ENCODE results near the gene PORCN.

Gene PORCN

GRCh38 chrX:48508400-48509244 lies at the start of gene PORCN:
Gene PORCN, plus strand, starts transcription at chrX:48508992. Its CDS starts 829 bp downstream, at chrX:48509821.
- DNase-seq (ENCODE audit: low read depth): peak; percentile 71

GRCh38 chrX:48459483-48459882 lies 49.3 kb upstream of the PORCN start:
- DNase-seq (ENCODE audit: low read depth): no peak

- DNase-seq (ENCODE audit: low read depth): no peak
Measured at GRCh38 chrX:48460031-48460430, 48.8 kb upstream of the PORCN start.

- DNase-seq (ENCODE audit: low read depth): no peak
Measured at GRCh38 chrX:48460606-48461005, 48.2 kb upstream of the PORCN start.

- no peak for DNase-seq (ENCODE audit: low read depth)
Measured at GRCh38 chrX:48461830-48462229, 47.0 kb upstream of the PORCN start.

- DNase-seq (ENCODE audit: low read depth): no peak
Measured at GRCh38 chrX:48465336-48465933, 43.4 kb upstream of the PORCN start.

- no peak for DNase-seq (ENCODE audit: low read depth)
Measured at GRCh38 chrX:48466696-48467095, 42.1 kb upstream of the PORCN start.

GRCh38 chrX:48467281-48467761 lies 41.5 kb upstream of the PORCN start:
- DNase-seq (ENCODE audit: low read depth): no peak

- DNase-seq (ENCODE audit: low read depth): no peak
Measured at GRCh38 chrX:48468247-48468671, 40.5 kb upstream of the PORCN start.

GRCh38 chrX:48468693-48469691 lies 39.8 kb upstream of the PORCN start:
- peak; percentile 11 for DNase-seq (ENCODE audit: low read depth)

GRCh38 chrX:48470110-48470832 lies 38.5 kb upstream of the PORCN start, which contains the start of gene SLC38A5:
Gene SLC38A5, minus strand, starts transcription at chrX:48470260. Its CDS starts 2,336 bp downstream, at chrX:48467924.
- DNase-seq (ENCODE audit: low read depth): no peak

- no peak for DNase-seq (ENCODE audit: low read depth)
Measured at GRCh38 chrX:48470833-48471118, 38.0 kb upstream of the PORCN start.

- DNase-seq (ENCODE audit: low read depth): no peak
Measured at GRCh38 chrX:48471504-48471903, 37.3 kb upstream of the PORCN start.

- DNase-seq (ENCODE audit: low read depth): no peak
Measured at GRCh38 chrX:48472225-48472624, 36.6 kb upstream of the PORCN start.

- DNase-seq (ENCODE audit: low read depth): no peak
Measured at GRCh38 chrX:48472851-48473703, 35.7 kb upstream of the PORCN start.

GRCh38 chrX:48473704-48473990 lies 35.1 kb upstream of the PORCN start:
- no peak for DNase-seq (ENCODE audit: low read depth)

- DNase-seq (ENCODE audit: low read depth): no peak
Measured at GRCh38 chrX:48474127-48474526, 34.7 kb upstream of the PORCN start.

GRCh38 chrX:48474581-48474980 lies 34.2 kb upstream of the PORCN start:
- DNase-seq (ENCODE audit: low read depth): no peak

GRCh38 chrX:48475296-48475695 lies 33.5 kb upstream of the PORCN start:
- DNase-seq (ENCODE audit: low read depth): no peak

GRCh38 chrX:48475774-48476577 lies 32.8 kb upstream of the PORCN start, which contains the start of gene FTSJ1:
Gene FTSJ1, plus strand, starts transcription at chrX:48476199. Its CDS starts 1,849 bp downstream, at chrX:48478048.
- peak; percentile 72 for DNase-seq (ENCODE audit: low read depth)

Measured in activated T-cell treated with anti-CD3 and anti-CD28 coated beads for 1 hour (primary cell).